ENCODE data around the gene SPNS2. TPM values are rescaled to one million over a fixed set of nuclear protein-coding genes. Genes with fewer than 3 reads are reported as not detected.

Gene SPNS2
- under 1 TPM; 0.15 to 0.60 TPM for total RNA-seq

- Mint-ChIP-seq H3K27me3 (peaks cover 61% of the 10 kb centered on the region), H3K4me1 (peaks cover 13% of the 10 kb centered on the region), H3K27ac (no peak within 1 kb of the TSS), H3K4me3 (peak within 1 kb of the TSS; percentile 56), H3K36me3 (ENCODE audit: low read depth) (no peaks in the 10 kb centered on the region), H3K9me3 (no peaks in the 10 kb centered on the region)
- ChIA-PET POLR2A (interaction anchor here (1.1 kb wide), 1 partner anchor 56 kb away, joined by 3 read pairs; no protein-coding TSS in a partner anchor), CTCF (interaction anchor here (0.6 to 2.3 kb wide), 3 partner anchors 65 to 474 kb away, joined by 3 to 10 read pairs (median 6); no protein-coding TSS in a partner anchor)
- DNase-seq, result peak; percentile 57
Observed at GRCh38 chr17:4498461-4499397, at the start of gene SPNS2. SPNS2 (plus strand) TSS chr17:4498881; CDS start chr17:4499048, 167 bp downstream.

GRCh38 chr17:4449736-4450135 is 48.9 kb upstream of the SPNS2 start:
- Mint-ChIP-seq H3K4me3 (no peak overlapping the region), H3K36me3 (ENCODE audit: low read depth) (no peaks in the 10 kb centered on the region), H3K27ac (no peak overlapping the region), H3K27me3 (no peaks in the 10 kb centered on the region), H3K4me1 (peaks cover 6% of the 10 kb centered on the region), H3K9me3 (no peaks in the 10 kb centered on the region)
- DNase-seq, result no peak
- ChIA-PET CTCF (no interaction called here), POLR2A (no interaction called here)

GRCh38 chr17:4450710-4451316 is 47.9 kb upstream of the SPNS2 start:
- H3K9me3 Mint-ChIP-seq, result no peaks in the 10 kb centered on the region
- no peak overlapping the region for H3K4me3 Mint-ChIP-seq
- ChIA-PET CTCF (interaction anchor here (1.2 kb wide), 1 partner anchor 30 kb away, joined by 3 read pairs; no protein-coding TSS in a partner anchor), POLR2A (no interaction called here)
- H3K27ac Mint-ChIP-seq, result no peak overlapping the region
- no peaks in the 10 kb centered on the region for H3K36me3 Mint-ChIP-seq (ENCODE audit: low read depth)
- H3K4me1 Mint-ChIP-seq, result peaks cover 6% of the 10 kb centered on the region
- no peaks in the 10 kb centered on the region for H3K27me3 Mint-ChIP-seq
- no peak for DNase-seq

- Mint-ChIP-seq H3K27me3 (no peaks in the 10 kb centered on the region), H3K4me3 (no peak overlapping the region), H3K4me1 (peaks cover 6% of the 10 kb centered on the region), H3K9me3 (no peaks in the 10 kb centered on the region), H3K36me3 (ENCODE audit: low read depth) (no peaks in the 10 kb centered on the region), H3K27ac (no peak overlapping the region)
- CTCF ChIA-PET, result no interaction called here
- POLR2A ChIA-PET, result no interaction called here
- DNase-seq, result no peak
Observed at GRCh38 chr17:4453812-4454591, 44.7 kb upstream of the SPNS2 start.

- H3K4me3 Mint-ChIP-seq, result no peak overlapping the region
- no peak overlapping the region for H3K27ac Mint-ChIP-seq
- ChIA-PET CTCF (no interaction called here), POLR2A (no interaction called here)
- H3K4me1 Mint-ChIP-seq, result no peaks in the 10 kb centered on the region
- H3K27me3 Mint-ChIP-seq, result peaks cover 3% of the 10 kb centered on the region
- peaks cover 11% of the 10 kb centered on the region for H3K36me3 Mint-ChIP-seq (ENCODE audit: low read depth)
- H3K9me3 Mint-ChIP-seq, result peaks cover 13% of the 10 kb centered on the region
- no peak for DNase-seq
Observed at GRCh38 chr17:4460661-4461060, 38.0 kb upstream of the SPNS2 start.

GRCh38 chr17:4463818-4464476 is 34.7 kb upstream of the SPNS2 start:
- CTCF ChIA-PET, result no interaction called here

GRCh38 chr17:4465786-4466185 is 32.9 kb upstream of the SPNS2 start:
- ChIA-PET POLR2A (no interaction called here), CTCF (no interaction called here)
- H3K9me3 Mint-ChIP-seq, result peaks cover 5% of the 10 kb centered on the region
- H3K27me3 Mint-ChIP-seq, result no peaks in the 10 kb centered on the region
- no peak overlapping the region for H3K27ac Mint-ChIP-seq
- H3K4me1 Mint-ChIP-seq, result no peaks in the 10 kb centered on the region
- peaks cover 4% of the 10 kb centered on the region for H3K36me3 Mint-ChIP-seq (ENCODE audit: low read depth)
- no peak overlapping the region for H3K4me3 Mint-ChIP-seq
- DNase-seq, result no peak

More at GRCh38 chr17:4463818-4464476, 34.7 kb upstream of the SPNS2 start:
- peaks cover 11% of the 10 kb centered on the region for H3K36me3 Mint-ChIP-seq (ENCODE audit: low read depth)
- no peaks in the 10 kb centered on the region for H3K4me1 Mint-ChIP-seq
- DNase-seq, result no peak
- H3K4me3 Mint-ChIP-seq, result no peak overlapping the region
- H3K9me3 Mint-ChIP-seq, result peaks cover 13% of the 10 kb centered on the region
- H3K27ac Mint-ChIP-seq, result no peak overlapping the region
- POLR2A ChIA-PET, result no interaction called here
- H3K27me3 Mint-ChIP-seq, result peaks cover 3% of the 10 kb centered on the region

- no peaks in the 10 kb centered on the region for H3K9me3 Mint-ChIP-seq
Observed at GRCh38 chr17:4467287-4467686, 31.4 kb upstream of the SPNS2 start.

GRCh38 chr17:4469552-4469951 is 29.1 kb upstream of the SPNS2 start:
- Mint-ChIP-seq H3K27ac (no peak overlapping the region), H3K27me3 (peaks cover 2% of the 10 kb centered on the region), H3K9me3 (no peaks in the 10 kb centered on the region), H3K36me3 (ENCODE audit: low read depth) (no peaks in the 10 kb centered on the region), H3K4me1 (no peaks in the 10 kb centered on the region), H3K4me3 (no peak overlapping the region)
- ChIA-PET CTCF (no interaction called here), POLR2A (no interaction called here)
- DNase-seq, result no peak

More at GRCh38 chr17:4467287-4467686, 31.4 kb upstream of the SPNS2 start:
- POLR2A ChIA-PET, result no interaction called here
- no peak for DNase-seq
- Mint-ChIP-seq H3K27ac (no peak overlapping the region), H3K27me3 (peaks cover 2% of the 10 kb centered on the region), H3K36me3 (ENCODE audit: low read depth) (no peaks in the 10 kb centered on the region), H3K4me1 (no peaks in the 10 kb centered on the region), H3K4me3 (no peak overlapping the region)
- CTCF ChIA-PET, result no interaction called here

GRCh38 chr17:4472286-4472685 is 26.4 kb upstream of the SPNS2 start:
- Mint-ChIP-seq H3K36me3 (ENCODE audit: low read depth) (no peaks in the 10 kb centered on the region), H3K27ac (no peak overlapping the region), H3K9me3 (no peaks in the 10 kb centered on the region), H3K4me3 (no peak overlapping the region), H3K4me1 (no peaks in the 10 kb centered on the region), H3K27me3 (peaks cover 5% of the 10 kb centered on the region)
- CTCF ChIA-PET, result interaction anchor here (0.7 to 1.6 kb wide), 2 partner anchors 94 to 223 kb away, joined by 3 read pairs; no protein-coding TSS in a partner anchor
- POLR2A ChIA-PET, result no interaction called here
- no peak for DNase-seq

- ChIA-PET CTCF (no interaction called here), POLR2A (no interaction called here)
- H3K9me3 Mint-ChIP-seq, result no peaks in the 10 kb centered on the region
- DNase-seq, result no peak
- no peak overlapping the region for H3K4me3 Mint-ChIP-seq
- no peaks in the 10 kb centered on the region for H3K4me1 Mint-ChIP-seq
- H3K27ac Mint-ChIP-seq, result no peak overlapping the region
- H3K36me3 Mint-ChIP-seq (ENCODE audit: low read depth), result no peaks in the 10 kb centered on the region
- peaks cover 5% of the 10 kb centered on the region for H3K27me3 Mint-ChIP-seq
Observed at GRCh38 chr17:4474093-4474492, 24.6 kb upstream of the SPNS2 start.

- Mint-ChIP-seq H3K9me3 (no peaks in the 10 kb centered on the region), H3K4me1 (peaks cover 4% of the 10 kb centered on the region), H3K27ac (no peak overlapping the region), H3K36me3 (ENCODE audit: low read depth) (no peaks in the 10 kb centered on the region), H3K27me3 (peaks cover 5% of the 10 kb centered on the region), H3K4me3 (no peak overlapping the region)
- ChIA-PET POLR2A (no interaction called here), CTCF (no interaction called here)
- no peak for DNase-seq
Observed at GRCh38 chr17:4475001-4475400, 23.7 kb upstream of the SPNS2 start.

- H3K27me3 Mint-ChIP-seq, result peaks cover 5% of the 10 kb centered on the region
- no peak for DNase-seq
- POLR2A ChIA-PET, result no interaction called here
- H3K36me3 Mint-ChIP-seq (ENCODE audit: low read depth), result no peaks in the 10 kb centered on the region
- no peak overlapping the region for H3K27ac Mint-ChIP-seq
- CTCF ChIA-PET, result no interaction called here
- H3K4me3 Mint-ChIP-seq, result no peak overlapping the region
- H3K9me3 Mint-ChIP-seq, result no peaks in the 10 kb centered on the region
- peaks cover 5% of the 10 kb centered on the region for H3K4me1 Mint-ChIP-seq
Observed at GRCh38 chr17:4475463-4475862, 23.2 kb upstream of the SPNS2 start.
